ENCODE data around the gene GNB1L.

- no peak for TF ChIP-seq EZH2 (IDR thresholded peaks at IDR 0.05; ENCODE audit: insufficient read depth, poor library complexity, severe bottlenecking)
- no peak for TF ChIP-seq EZH2phosphoT487 (IDR thresholded peaks at IDR 0.05; ENCODE audit: insufficient read depth, low read depth)
These were observed 3.1 kb downstream of the GNB1L start for GRCh38 chr22:19851291-19852176.

Measured in GM23248 (cell line).